HEK293 (cell line): ENCODE measurements around the gene SATL1.

Experiments used
- CTCF ChIA-PET: fragments of 350-600 bp; formaldehyde crosslinking; extraction: SDS; loops from one replicate; lab custom pipeline; 2021; ENCODE audit warnings: antibody characterized with exemption; lab: Yijun Ruan, JAX
- POLR2A ChIA-PET: fragments of 300-600 bp; formaldehyde crosslinking; extraction: SDS; loops from one replicate; lab custom pipeline; 2020; ENCODE audit warnings: antibody characterized with exemption, inconsistent platforms; lab: Yijun Ruan, JAX
- H3K27ac ChIP-seq: fragments of 200-500 bp; sonication (Bioruptor generic); 2 replicates; pipeline ENCODE4 v1.5.1; 2014; ENCODE audit warnings: low read depth, low read length, control low read depth, inconsistent platforms; ENCODE audit errors: extremely low read depth
- H3K36me3 ChIP-seq, 2 experiments: fragments of 200-500 bp in 1 of 2; sonication (Bioruptor generic) in 1 of 2; 1 replicate in 1 of 2; 2 replicates in 1 of 2; pipeline ENCODE4 v1.5.1; 2014 to 2017; ENCODE audit warnings: inconsistent platforms in 2 of 2, low read length in 2 of 2; ENCODE audit not compliant: control insufficient read depth in 2 of 2, insufficient read depth in 1 of 2
- H3K4me1 ChIP-seq: fragments of 200-500 bp; sonication (Bioruptor generic); 2 replicates; pipeline ENCODE4 v1.5.1; 2014; ENCODE audit warnings: mild to moderate bottlenecking, low read length, inconsistent platforms; ENCODE audit not compliant: control insufficient read depth, insufficient read depth
- H3K4me3 ChIP-seq: 2 replicates; pipeline ENCODE4 v1.5.1; 2011; ENCODE audit warnings: low read depth, mild to moderate bottlenecking, control low read depth, low read length, moderate library complexity
- H3K9me3 ChIP-seq: fragments of 200-500 bp; sonication (Bioruptor generic); 2 replicates; pipeline ENCODE4 v1.5.1; 2014; ENCODE audit warnings: low read depth, low read length, inconsistent platforms; ENCODE audit not compliant: control insufficient read depth, insufficient read depth
- HOXA7 ChIP-seq: sonication (generic); formaldehyde crosslinking; IDR thresholded peaks from 2 replicates; pipeline ENCODE4 v1.8.1; 2022; ENCODE audit warnings: missing genetic modification reagents, borderline replicate concordance
- OSR2 ChIP-seq: fragments of 450-650 bp; formaldehyde crosslinking; IDR thresholded peaks from 2 replicates; pipeline ENCODE4 v1.5.1; 2016; ENCODE audit warnings: missing biosample characterization, missing genetic modification characterization
- ZBTB49 ChIP-seq: fragments of 450-650 bp; formaldehyde crosslinking; IDR thresholded peaks from 2 replicates; pipeline ENCODE4 v1.5.1; 2016; ENCODE audit warnings: missing biosample characterization, missing genetic modification characterization, low read depth
- ZFP41 ChIP-seq: fragments of 450-650 bp; formaldehyde crosslinking; IDR thresholded peaks from 2 replicates; pipeline ENCODE4 v1.5.1; 2016; ENCODE audit warnings: missing biosample characterization, missing genetic modification characterization, borderline replicate concordance
- ZIC2 ChIP-seq: fragments of 450-650 bp; formaldehyde crosslinking; IDR thresholded peaks from 2 replicates; pipeline ENCODE4 v1.5.1; 2016; ENCODE audit warnings: missing biosample characterization, missing genetic modification characterization
- ZNF146 ChIP-seq: fragments of 450-650 bp; formaldehyde crosslinking; IDR thresholded peaks from 2 replicates; pipeline ENCODE4 v1.5.1; 2016; ENCODE audit warnings: missing biosample characterization, missing genetic modification characterization
- ZNF155 ChIP-seq: fragments of 450-650 bp; formaldehyde crosslinking; IDR thresholded peaks from 2 replicates; pipeline ENCODE4 v1.5.1; 2016; ENCODE audit warnings: missing biosample characterization, missing genetic modification characterization
- ZNF18 ChIP-seq: fragments of 450-650 bp; formaldehyde crosslinking; IDR thresholded peaks from 2 replicates; pipeline ENCODE4 v1.5.1; 2016; ENCODE audit warnings: missing biosample characterization, missing genetic modification characterization
- ZNF211 ChIP-seq: fragments of 450-650 bp; formaldehyde crosslinking; IDR thresholded peaks from 2 replicates; pipeline ENCODE4 v1.5.1; 2016; ENCODE audit warnings: low read depth, missing biosample characterization, missing genetic modification characterization
- ZNF354C ChIP-seq: fragments of 450-650 bp; formaldehyde crosslinking; IDR thresholded peaks from 2 replicates; pipeline ENCODE4 v1.5.1; 2016; ENCODE audit warnings: missing biosample characterization, missing genetic modification characterization, low read depth, borderline replicate concordance
- ZNF391 ChIP-seq: fragments of 450-650 bp; formaldehyde crosslinking; IDR thresholded peaks from 2 replicates; pipeline ENCODE4 v1.5.1; 2016; ENCODE audit warnings: low read depth, missing biosample characterization, missing genetic modification characterization, borderline replicate concordance
- ZNF473 ChIP-seq: fragments of 450-650 bp; formaldehyde crosslinking; IDR thresholded peaks from 2 replicates; pipeline ENCODE4 v1.5.1; 2017; ENCODE audit warnings: missing biosample characterization, missing genetic modification characterization
- ZNF501 ChIP-seq: fragments of 450-650 bp; formaldehyde crosslinking; IDR thresholded peaks from 2 replicates; pipeline ENCODE4 v1.5.1; 2016; ENCODE audit warnings: missing biosample characterization, missing genetic modification characterization
- ZNF544 ChIP-seq: fragments of 450-650 bp; formaldehyde crosslinking; IDR thresholded peaks from 2 replicates; pipeline ENCODE4 v1.5.0; 2017; ENCODE audit warnings: missing biosample characterization, missing genetic modification characterization
- ZNF555 ChIP-seq: fragments of 450-650 bp; formaldehyde crosslinking; conservative IDR thresholded peaks from 2 replicates; pipeline ENCODE4 v1.5.1; 2017; ENCODE audit warnings: missing biosample characterization, mild to moderate bottlenecking, missing genetic modification characterization, inconsistent platforms
- ZNF560 ChIP-seq: fragments of 450-650 bp; formaldehyde crosslinking; IDR thresholded peaks from 2 replicates; pipeline ENCODE4 v1.5.1; 2017; ENCODE audit warnings: missing biosample characterization, missing genetic modification characterization, borderline replicate concordance
- ZNF571 ChIP-seq: fragments of 450-650 bp; formaldehyde crosslinking; IDR thresholded peaks from 2 replicates; pipeline ENCODE4 v1.5.0; 2017; ENCODE audit warnings: missing biosample characterization, missing genetic modification characterization
- ZNF580 ChIP-seq: fragments of 450-650 bp; formaldehyde crosslinking; IDR thresholded peaks from 2 replicates; pipeline ENCODE4 v1.5.1; 2016; ENCODE audit warnings: missing biosample characterization, missing genetic modification characterization
- ZNF585B ChIP-seq: fragments of 450-650 bp; formaldehyde crosslinking; IDR thresholded peaks from 2 replicates; pipeline ENCODE4 v1.5.1; 2016; ENCODE audit warnings: missing biosample characterization, missing genetic modification characterization
- ZNF645 ChIP-seq: fragments of 450-650 bp; formaldehyde crosslinking; IDR thresholded peaks from 2 replicates; pipeline ENCODE4; 2016; ENCODE audit warnings: missing biosample characterization, missing genetic modification characterization
- ZNF664 ChIP-seq: fragments of 450-650 bp; formaldehyde crosslinking; IDR thresholded peaks from 2 replicates; pipeline ENCODE4 v1.5.1; 2016; ENCODE audit warnings: missing biosample characterization, missing genetic modification characterization
- ZNF670 ChIP-seq: fragments of 450-650 bp; formaldehyde crosslinking; IDR thresholded peaks from 2 replicates; pipeline ENCODE4 v1.5.1; 2016; ENCODE audit warnings: missing biosample characterization, missing genetic modification characterization, low read depth
- ZNF704 ChIP-seq: fragments of 450-650 bp; formaldehyde crosslinking; IDR thresholded peaks from 2 replicates; pipeline ENCODE4 v1.5.1; 2016; ENCODE audit warnings: missing biosample characterization, missing genetic modification characterization
- ZNF776 ChIP-seq: fragments of 450-650 bp; formaldehyde crosslinking; IDR thresholded peaks from 2 replicates; pipeline ENCODE4 v1.5.0; 2017; ENCODE audit warnings: missing biosample characterization, missing genetic modification characterization, borderline replicate concordance
- ZSCAN30 ChIP-seq: fragments of 450-650 bp; IDR thresholded peaks from 2 replicates; pipeline ENCODE4 v1.5.1; 2018; ENCODE audit warnings: missing biosample characterization, mild to moderate bottlenecking, missing genetic modification characterization, moderate library complexity
- TF ChIP-seq, protein P1 (sequence below): fragments of 450-650 bp; formaldehyde crosslinking; IDR thresholded peaks from 2 replicates; pipeline ENCODE4 v1.5.0; 2017; ENCODE audit warnings: missing biosample characterization, missing genetic modification characterization, borderline replicate concordance

The SATL1 gene

GRCh38 chrX:85213792-85214530 is 29.6 kb downstream of the SATL1 start:
- no peaks in the 10 kb centered on the region for H3K4me1 ChIP-seq
- ChIA-PET POLR2A (no interaction called here), CTCF (no interaction called here)
- H3K4me3 ChIP-seq = no peak overlapping the region
- H3K36me3 ChIP-seq = no peaks in the 10 kb centered on the region
- no peak overlapping the region for H3K27ac ChIP-seq
- no peaks in the 10 kb centered on the region; the same call in 1 of the 2 replicates for H3K9me3 ChIP-seq
- TF ChIP-seq ZIC2 (tag by site-specific recombination) (no peak), ZNF155 (tag by site-specific recombination) (no peak), ZSCAN30 (tag by site-specific recombination) (no peak), OSR2 (tag by site-specific recombination) (no peak), ZNF670 (no peak), ZNF645 (no peak), ZNF560 (tag by site-specific recombination) (no peak), ZNF391 (no peak), ZNF354C (tag by site-specific recombination) (no peak), ZNF704 (tag by site-specific recombination) (no peak), ZNF555 (no peak), ZFP41 (no peak), ZNF776 (tag by site-specific recombination) (no peak), ZNF664 (tag by site-specific recombination) (no peak)

- Histone ChIP-seq H3K4me1 (no peaks in the 10 kb centered on the region), H3K4me3 (no peak overlapping the region), H3K27ac (no peak overlapping the region), H3K36me3 (no peaks in the 10 kb centered on the region), H3K9me3 (no peaks in the 10 kb centered on the region)
- POLR2A ChIA-PET = no interaction called here
- CTCF ChIA-PET = no interaction called here
- no peak for TF ChIP-seq ZNF211 (tag by site-specific recombination)
- no peak for TF ChIP-seq ZNF18
- TF ChIP-seq HOXA7 (CRISPR knock-in tag) = no peak
- TF ChIP-seq ZBTB49 (tag by site-specific recombination) = no peak
- TF ChIP-seq ZNF544 (tag by site-specific recombination) = no peak
- TF ChIP-seq ZNF580 (tag by site-specific recombination) = no peak
- TF ChIP-seq, protein P1, sequence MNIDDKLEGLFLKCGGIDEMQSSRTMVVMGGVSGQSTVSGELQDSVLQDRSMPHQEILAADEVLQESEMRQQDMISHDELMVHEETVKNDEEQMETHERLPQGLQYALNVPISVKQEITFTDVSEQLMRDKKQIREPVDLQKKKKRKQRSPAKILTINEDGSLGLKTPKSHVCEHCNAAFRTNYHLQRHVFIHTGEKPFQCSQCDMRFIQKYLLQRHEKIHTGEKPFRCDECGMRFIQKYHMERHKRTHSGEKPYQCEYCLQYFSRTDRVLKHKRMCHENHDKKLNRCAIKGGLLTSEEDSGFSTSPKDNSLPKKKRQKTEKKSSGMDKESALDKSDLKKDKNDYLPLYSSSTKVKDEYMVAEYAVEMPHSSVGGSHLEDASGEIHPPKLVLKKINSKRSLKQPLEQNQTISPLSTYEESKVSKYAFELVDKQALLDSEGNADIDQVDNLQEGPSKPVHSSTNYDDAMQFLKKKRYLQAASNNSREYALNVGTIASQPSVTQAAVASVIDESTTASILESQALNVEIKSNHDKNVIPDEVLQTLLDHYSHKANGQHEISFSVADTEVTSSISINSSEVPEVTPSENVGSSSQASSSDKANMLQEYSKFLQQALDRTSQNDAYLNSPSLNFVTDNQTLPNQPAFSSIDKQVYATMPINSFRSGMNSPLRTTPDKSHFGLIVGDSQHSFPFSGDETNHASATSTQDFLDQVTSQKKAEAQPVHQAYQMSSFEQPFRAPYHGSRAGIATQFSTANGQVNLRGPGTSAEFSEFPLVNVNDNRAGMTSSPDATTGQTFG (tag by site-specific recombination) = no peak
- no peak for TF ChIP-seq ZNF473 (tag by site-specific recombination)
- no peak for TF ChIP-seq ZNF571 (tag by site-specific recombination)
- no peak for TF ChIP-seq ZNF501 (tag by site-specific recombination)
- no peak for TF ChIP-seq ZNF146 (tag by site-specific recombination)
- TF ChIP-seq ZNF585B (tag by site-specific recombination) = no peak
Observed at GRCh38 chrX:85203461-85203970, 40.1 kb downstream of the SATL1 start.
